ENCODE data around the gene ATP8B4.

DNA sequence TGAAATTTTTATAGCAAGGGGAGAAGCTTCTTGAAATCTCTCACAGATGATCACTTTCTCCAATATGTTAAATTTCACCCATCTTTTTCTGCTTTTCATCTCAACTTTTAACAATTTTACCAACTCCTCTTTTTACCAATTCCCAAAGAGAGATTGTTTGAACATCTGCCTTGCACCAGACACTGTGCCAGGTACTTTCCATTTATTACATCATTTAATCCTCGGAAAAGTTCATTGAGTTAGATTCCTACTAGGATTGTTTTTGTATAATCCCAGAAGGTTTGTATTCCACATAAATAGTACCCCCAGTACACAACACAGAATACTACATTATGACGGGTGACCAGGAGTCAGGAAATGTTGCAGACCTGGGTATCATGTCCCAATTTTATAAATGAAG lies 74.1 kb downstream of the ATP8B4 start:
- TF ChIP-seq, protein P1, sequence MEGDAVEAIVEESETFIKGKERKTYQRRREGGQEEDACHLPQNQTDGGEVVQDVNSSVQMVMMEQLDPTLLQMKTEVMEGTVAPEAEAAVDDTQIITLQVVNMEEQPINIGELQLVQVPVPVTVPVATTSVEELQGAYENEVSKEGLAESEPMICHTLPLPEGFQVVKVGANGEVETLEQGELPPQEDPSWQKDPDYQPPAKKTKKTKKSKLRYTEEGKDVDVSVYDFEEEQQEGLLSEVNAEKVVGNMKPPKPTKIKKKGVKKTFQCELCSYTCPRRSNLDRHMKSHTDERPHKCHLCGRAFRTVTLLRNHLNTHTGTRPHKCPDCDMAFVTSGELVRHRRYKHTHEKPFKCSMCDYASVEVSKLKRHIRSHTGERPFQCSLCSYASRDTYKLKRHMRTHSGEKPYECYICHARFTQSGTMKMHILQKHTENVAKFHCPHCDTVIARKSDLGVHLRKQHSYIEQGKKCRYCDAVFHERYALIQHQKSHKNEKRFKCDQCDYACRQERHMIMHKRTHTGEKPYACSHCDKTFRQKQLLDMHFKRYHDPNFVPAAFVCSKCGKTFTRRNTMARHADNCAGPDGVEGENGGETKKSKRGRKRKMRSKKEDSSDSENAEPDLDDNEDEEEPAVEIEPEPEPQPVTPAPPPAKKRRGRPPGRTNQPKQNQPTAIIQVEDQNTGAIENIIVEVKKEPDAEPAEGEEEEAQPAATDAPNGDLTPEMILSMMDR (IDR thresholded peaks at IDR 0.05), result no peak
- no peak for TF ChIP-seq POLR2AphosphoS5 (IDR thresholded peaks at IDR 0.05; ENCODE audit: insufficient read depth in 1 of 2, low read depth in 1 of 2)
- no peak for TF ChIP-seq POLR2A (IDR thresholded peaks at IDR 0.05)
